Activated T-helper 2 cell treated with anti-CD3 and anti-CD28 coated beads, Interferon-gamma antibody, Interleukin-2, Interleukin-4, amounts not matched to agents 10 μg/mL and 5 μg/mL and 100 μg/mL, durations not matched to agents 14 hours and 24 hours and 36 hours (primary cell): ENCODE data around the gene CBL. TPM values are rescaled to one million over a fixed set of nuclear protein-coding genes. Genes with fewer than 3 reads are reported as not detected.

Source experiments
- DNase-seq: peaks from one replicate; pipeline ENCODE4 v3.0.0; 2021; ENCODE audit warnings: low spot score
- H3K27ac Mint-ChIP-seq: one replicate; pipeline ENCODE4 v1.8.0; 2021; ENCODE audit warnings: mixed read lengths
- H3K27me3 Mint-ChIP-seq: one replicate; pipeline ENCODE4 v1.8.0; 2021; ENCODE audit warnings: low read depth, mixed read lengths
- H3K36me3 Mint-ChIP-seq: one replicate; pipeline ENCODE4 v1.8.0; 2021; ENCODE audit warnings: low read depth, mixed read lengths
- H3K4me1 Mint-ChIP-seq: one replicate; pipeline ENCODE4 v1.8.0; 2021; ENCODE audit warnings: low read depth, mixed read lengths
- H3K4me3 Mint-ChIP-seq: one replicate; pipeline ENCODE4 v1.8.0; 2021; ENCODE audit warnings: low read depth, mild to moderate bottlenecking, moderate library complexity, mixed read lengths
- H3K9me3 Mint-ChIP-seq: one replicate; pipeline ENCODE4 v1.8.0; 2021; ENCODE audit warnings: mixed read lengths
- intact Hi-C: fragments of 100-400 bp; cut with micrococcal nuclease; formaldehyde crosslinking; loops from one replicate; pipeline ENCODE4 v1.15.1; 2023
- total RNA-seq: library from RNA; stranded (reverse); gene quantifications from 2 replicates; pipeline ENCODE4 v1.2.3, GENCODE V29; 2022

Gene CBL
- total RNA-seq, 1 donor from 2014 or later = 38.6 TPM

DNA sequence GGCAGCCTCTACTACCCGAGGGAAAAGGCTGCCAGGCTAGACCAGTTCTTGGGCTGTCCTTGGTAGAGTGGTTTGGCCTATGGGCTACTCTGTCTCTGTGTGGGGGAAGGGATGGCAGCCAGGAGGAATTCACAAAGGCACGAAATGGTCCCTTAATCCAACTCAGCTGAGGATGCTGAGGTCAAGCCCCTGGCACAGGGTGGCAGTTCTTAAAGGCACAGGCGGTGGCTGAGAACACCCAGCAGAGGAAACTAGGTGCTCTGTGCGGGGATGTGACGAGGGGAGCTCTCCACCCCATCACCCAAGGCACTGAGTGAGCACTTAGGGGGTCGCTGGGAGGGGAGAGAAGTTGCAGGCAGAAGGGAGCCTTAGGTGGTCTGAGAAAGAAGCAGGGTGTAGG is 140.5 kb downstream of the CBL start, which contains the start of gene MFRP:
Gene MFRP, minus strand, starts transcription at position 101 of the 400 bp plus-strand sequence. CDS start 192 bp downstream, outside the sequence.
- no peaks in the 10 kb centered on the region for H3K9me3 Mint-ChIP-seq
- no peak for DNase-seq
- H3K27me3 Mint-ChIP-seq = peaks cover 31% of the 10 kb centered on the region
- no peak within 1 kb of the TSS for H3K4me3 Mint-ChIP-seq
- no peak within 1 kb of the TSS for H3K27ac Mint-ChIP-seq
- intact Hi-C loops = no loop called here
- no peaks in the 10 kb centered on the region for H3K36me3 Mint-ChIP-seq
- H3K4me1 Mint-ChIP-seq = peaks cover 4% of the 10 kb centered on the region

DNA sequence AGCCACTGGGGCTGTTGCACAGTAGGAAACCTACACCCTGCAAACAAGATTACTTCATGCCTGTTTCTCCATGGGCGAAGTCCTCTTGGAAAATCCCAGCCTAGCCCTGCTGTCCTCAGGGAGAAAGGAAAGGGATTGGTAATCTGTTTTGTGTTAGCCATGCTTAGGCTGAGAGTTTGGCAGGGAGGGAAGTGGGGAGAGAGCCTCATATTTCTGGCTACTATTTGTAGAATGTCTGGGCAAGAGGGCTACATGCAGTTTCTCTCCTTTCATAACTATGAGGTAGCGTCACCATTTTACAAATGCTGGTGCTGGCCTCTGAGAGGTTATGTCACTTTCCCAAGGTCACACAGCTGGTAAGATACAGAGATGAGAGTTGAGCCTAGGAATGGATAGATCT is 141.1 kb downstream of the CBL start:
- H3K9me3 Mint-ChIP-seq = no peaks in the 10 kb centered on the region
- H3K4me3 Mint-ChIP-seq = no peak overlapping the region
- peaks cover 25% of the 10 kb centered on the region for H3K27me3 Mint-ChIP-seq
- H3K27ac Mint-ChIP-seq = no peak overlapping the region
- no peaks in the 10 kb centered on the region for H3K36me3 Mint-ChIP-seq
- intact Hi-C loops = no loop called here
- DNase-seq = no peak
- peaks cover 4% of the 10 kb centered on the region for H3K4me1 Mint-ChIP-seq

DNA sequence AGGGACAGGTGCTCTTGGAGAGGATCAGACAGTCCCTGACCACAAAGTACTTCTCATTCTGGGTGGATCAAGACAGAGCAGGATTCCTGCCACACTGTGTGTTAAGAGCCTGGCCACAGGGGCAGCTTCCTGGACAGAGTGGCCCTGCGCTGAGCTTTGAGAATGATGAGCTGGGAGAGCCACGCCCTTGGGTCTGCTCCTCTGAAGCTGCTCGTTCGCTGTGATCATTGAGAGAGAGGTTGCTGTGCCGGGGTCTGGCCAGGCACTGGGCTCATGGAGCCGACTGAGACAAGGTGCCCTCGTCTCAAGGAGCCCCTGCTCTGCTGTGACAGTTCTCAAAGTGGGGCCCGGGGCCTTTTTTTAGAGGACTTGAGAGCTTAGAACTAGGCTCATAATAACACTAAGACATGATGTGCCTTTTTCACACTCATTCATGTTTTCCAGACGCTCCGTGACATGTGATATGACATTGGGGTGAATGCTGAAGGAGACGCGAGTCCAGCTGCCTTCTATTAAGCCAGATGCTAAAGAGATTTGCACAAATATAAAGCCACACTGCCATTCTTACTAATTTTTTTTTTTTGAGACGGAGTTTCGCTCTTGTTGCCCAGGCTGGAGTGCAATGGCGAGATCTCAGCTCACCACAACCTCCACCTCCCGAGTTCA is 141.9 kb downstream of the CBL start:
- Mint-ChIP-seq H3K36me3 (no peaks in the 10 kb centered on the region), H3K27me3 (peaks cover 23% of the 10 kb centered on the region), H3K9me3 (no peaks in the 10 kb centered on the region), H3K4me3 (no peak overlapping the region), H3K4me1 (peaks cover 4% of the 10 kb centered on the region), H3K27ac (no peak overlapping the region)
- no peak for DNase-seq
- intact Hi-C loops = no loop called here

DNA sequence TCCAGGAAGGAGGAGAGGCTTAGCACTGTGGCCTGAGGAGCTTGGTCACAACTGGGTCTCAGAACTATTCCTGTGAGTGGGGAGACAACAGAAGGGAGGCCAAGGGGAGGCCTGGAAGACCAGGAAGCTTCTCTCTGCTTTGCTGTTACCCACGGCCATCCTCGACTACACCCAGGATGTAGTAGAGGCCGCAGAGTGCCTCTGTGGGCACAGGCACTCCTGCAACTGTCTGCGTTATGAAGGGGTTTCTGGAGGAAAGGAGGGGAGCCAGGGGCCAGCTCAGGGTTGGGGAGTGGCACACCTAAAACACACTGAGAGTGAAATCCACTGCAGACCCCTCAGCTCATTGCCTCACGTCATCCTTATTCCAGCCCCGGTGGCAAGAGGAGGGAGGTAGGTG is 144.2 kb downstream of the CBL start:
- Mint-ChIP-seq H3K4me3 (no peak overlapping the region), H3K27ac (no peak overlapping the region), H3K27me3 (peaks cover 19% of the 10 kb centered on the region), H3K36me3 (no peaks in the 10 kb centered on the region), H3K4me1 (peaks cover 4% of the 10 kb centered on the region), H3K9me3 (no peaks in the 10 kb centered on the region)
- intact Hi-C loops = no loop called here
- DNase-seq = no peak

DNA sequence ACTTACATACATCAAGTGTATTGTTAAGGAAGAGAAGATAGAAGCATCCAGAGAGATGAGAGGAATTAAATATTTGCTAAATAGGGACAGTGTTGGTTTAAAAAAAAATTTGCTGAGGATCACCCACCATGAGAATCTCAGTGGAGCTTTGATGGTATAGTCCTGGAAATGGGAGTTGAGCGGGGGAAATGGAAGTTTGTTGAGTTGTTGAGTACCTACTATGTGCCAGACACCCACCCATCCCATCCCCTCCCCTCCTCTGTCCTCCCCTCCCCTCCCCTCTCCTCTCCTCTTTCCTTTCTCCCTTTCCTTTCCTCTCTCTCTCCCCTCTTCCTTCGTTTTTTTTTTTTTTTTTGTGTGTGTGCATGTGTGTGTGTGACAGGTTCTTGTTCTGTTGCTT is 145.1 kb downstream of the CBL start:
- H3K9me3 Mint-ChIP-seq = no peaks in the 10 kb centered on the region
- peaks cover 22% of the 10 kb centered on the region for H3K27me3 Mint-ChIP-seq
- H3K4me3 Mint-ChIP-seq = no peak overlapping the region
- H3K4me1 Mint-ChIP-seq = peaks cover 7% of the 10 kb centered on the region
- no peak for DNase-seq
- intact Hi-C loops = no loop called here
- no peak overlapping the region for H3K27ac Mint-ChIP-seq
- no peaks in the 10 kb centered on the region for H3K36me3 Mint-ChIP-seq

DNA sequence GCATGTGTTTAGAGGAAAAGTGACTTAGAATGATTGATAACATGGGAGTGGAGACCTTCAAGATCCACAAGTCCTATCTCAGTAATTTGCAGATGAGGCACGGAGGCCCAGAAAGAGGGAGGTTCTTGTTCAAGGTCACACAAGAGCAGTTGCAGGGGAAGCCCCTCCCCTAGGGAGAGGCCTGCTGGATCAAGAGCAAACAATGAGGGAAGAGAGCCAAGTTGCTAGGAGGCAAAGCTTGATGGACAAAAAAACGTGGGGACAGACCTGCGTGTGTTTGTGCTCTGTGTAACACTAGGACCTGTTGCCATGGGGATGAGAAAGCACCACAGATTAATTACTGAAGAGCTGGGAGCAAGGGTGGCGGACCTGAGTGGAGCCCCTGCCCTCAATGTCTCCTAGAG is 146.7 kb downstream of the CBL start:
- H3K36me3 Mint-ChIP-seq = no peaks in the 10 kb centered on the region
- no peak overlapping the region for H3K4me3 Mint-ChIP-seq
- peaks cover 19% of the 10 kb centered on the region for H3K27me3 Mint-ChIP-seq
- H3K27ac Mint-ChIP-seq = no peak overlapping the region
- intact Hi-C loops = no loop called here
- H3K4me1 Mint-ChIP-seq = peaks cover 12% of the 10 kb centered on the region
- DNase-seq = no peak
- no peaks in the 10 kb centered on the region for H3K9me3 Mint-ChIP-seq

DNA sequence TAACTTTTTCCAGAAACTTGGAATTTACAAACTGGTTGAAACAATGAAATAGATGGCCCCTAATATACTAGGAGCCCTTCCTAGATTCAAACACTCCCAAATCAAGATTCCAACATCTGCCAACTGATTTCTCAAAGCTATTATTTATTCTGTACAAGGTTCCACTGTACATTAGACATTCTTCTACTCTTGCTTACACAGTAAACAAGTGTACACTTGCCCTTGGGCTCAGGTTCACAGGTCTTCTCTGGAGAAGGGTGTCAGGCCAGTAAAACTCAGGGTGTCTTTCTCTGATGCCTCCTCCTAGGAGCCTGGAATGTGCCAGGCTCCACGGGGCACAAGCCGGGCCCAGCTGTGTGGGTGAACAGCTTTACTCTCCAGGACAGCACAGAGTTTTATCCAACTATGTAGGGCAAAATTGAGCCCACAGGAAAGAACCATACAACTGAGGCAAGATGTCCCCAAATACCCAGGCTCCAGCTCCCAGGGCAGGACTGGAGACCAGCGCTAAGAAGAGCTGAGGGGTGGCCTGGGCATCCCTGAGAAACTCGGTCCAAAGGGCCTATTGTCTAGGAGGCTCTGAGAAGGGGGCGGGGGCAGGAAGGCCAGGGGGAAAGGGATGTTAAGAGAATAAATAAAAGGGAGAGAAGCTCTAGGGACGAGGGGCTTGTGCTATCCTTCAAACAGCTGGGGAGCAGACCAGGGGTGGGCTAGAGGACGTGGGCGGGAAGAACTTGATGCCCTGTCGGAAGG is 149.1 kb downstream of the CBL start:
- Mint-ChIP-seq H3K36me3 (no peaks in the 10 kb centered on the region), H3K27me3 (peaks cover 19% of the 10 kb centered on the region), H3K27ac (no peak overlapping the region), H3K9me3 (no peaks in the 10 kb centered on the region), H3K4me3 (no peak overlapping the region), H3K4me1 (peaks cover 14% of the 10 kb centered on the region)
- intact Hi-C loops = no loop called here
- DNase-seq = no peak

DNA sequence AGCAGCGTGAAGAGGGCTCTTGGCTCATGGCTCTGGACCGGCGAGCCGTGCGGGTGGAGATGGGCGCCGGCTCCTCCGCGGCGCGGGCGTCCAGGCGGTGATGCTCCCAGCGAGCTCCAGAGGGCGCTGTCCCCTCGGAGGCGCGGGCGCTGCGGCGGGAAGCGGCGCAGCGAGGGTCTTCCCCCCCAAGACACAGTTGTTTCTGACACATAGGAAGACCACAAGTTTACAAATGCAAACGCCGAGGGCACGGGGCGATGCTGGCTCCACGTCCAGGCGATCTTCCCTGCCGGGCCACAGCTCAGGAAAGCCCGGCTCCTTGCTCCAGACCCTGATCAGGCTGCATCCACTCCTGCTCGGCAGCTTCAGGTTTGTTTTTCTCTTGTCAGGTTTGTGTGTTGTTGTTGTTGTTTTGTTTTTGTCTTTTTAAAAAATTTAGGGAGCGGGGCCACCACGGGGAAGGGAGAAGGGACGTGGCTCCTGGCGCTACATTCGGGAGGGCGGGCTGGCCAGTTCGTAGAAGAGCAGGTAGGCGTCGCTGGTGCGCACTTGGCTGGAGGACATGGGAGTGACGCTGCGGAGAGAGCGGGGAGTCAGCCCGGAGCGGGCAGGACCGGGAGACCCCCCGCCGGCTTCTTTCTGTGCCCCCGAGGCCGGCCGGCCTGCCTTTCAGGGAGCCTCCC is 150.4 kb downstream of the CBL start:
- no peaks in the 10 kb centered on the region for H3K9me3 Mint-ChIP-seq
- H3K36me3 Mint-ChIP-seq = no peaks in the 10 kb centered on the region
- H3K27ac Mint-ChIP-seq = peak overlapping the region; percentile 71
- intact Hi-C loops = loop anchor here (1.0 kb wide), 3 partner anchors 18 to 118 kb away; partner anchors contain the start of gene USP2
- peaks cover 12% of the 10 kb centered on the region for H3K27me3 Mint-ChIP-seq
- DNase-seq = peak; percentile 68
- peak overlapping the region; percentile 82 for H3K4me3 Mint-ChIP-seq
- peaks cover 17% of the 10 kb centered on the region for H3K4me1 Mint-ChIP-seq

DNA sequence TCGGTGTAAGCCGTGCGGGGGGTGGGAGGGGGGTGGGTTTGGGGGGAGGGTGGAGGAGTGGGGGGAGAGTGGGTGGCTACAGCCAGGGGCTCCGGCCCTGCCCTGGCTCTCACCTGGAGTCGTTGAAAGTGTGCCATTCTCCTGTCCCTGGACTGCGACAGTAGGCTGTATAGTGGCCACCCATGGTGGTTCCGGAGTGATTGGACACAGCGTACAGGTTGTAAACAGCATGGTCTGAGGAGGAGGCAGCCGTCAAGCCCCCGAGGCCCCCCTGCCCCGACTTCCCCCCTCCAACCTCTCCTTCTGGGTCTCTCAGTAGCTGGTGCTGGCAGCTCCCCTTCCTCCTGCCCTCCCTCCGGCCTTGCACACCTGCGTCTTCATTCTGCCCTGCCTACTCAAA is 150.9 kb downstream of the CBL start:
- Mint-ChIP-seq H3K27ac (peak overlapping the region; percentile 2), H3K36me3 (no peaks in the 10 kb centered on the region), H3K4me1 (peaks cover 20% of the 10 kb centered on the region), H3K4me3 (peak overlapping the region; percentile 68), H3K9me3 (no peaks in the 10 kb centered on the region), H3K27me3 (peaks cover 14% of the 10 kb centered on the region)
- intact Hi-C loops = no loop called here
- DNase-seq = no peak

Other genes with a start within 250 kb of the CBL start
- gene FOXR1, start 234.6 kb upstream of the CBL start, total RNA-seq = not detected in 2 replicates
- 44.2 and 47.7 TPM in 2 replicates for gene CENATAC, start 208.2 kb upstream of the CBL start, total RNA-seq
- 1,728 and 1,773 TPM in 2 replicates for gene RPS25, start 188.0 kb upstream of the CBL start, total RNA-seq
- gene TRAPPC4, start 187.6 kb upstream of the CBL start, total RNA-seq = 121 and 128 TPM in 2 replicates
- gene SLC37A4, start 175.5 kb upstream of the CBL start, total RNA-seq = 31.7 and 34.4 TPM in 2 replicates
- gene HYOU1, start 149.1 kb upstream of the CBL start, total RNA-seq = 215 and 226 TPM in 2 replicates
- 24.3 and 25.8 TPM in 2 replicates for gene VPS11, start 138.5 kb upstream of the CBL start, total RNA-seq
- gene HMBS, start 121.5 kb upstream of the CBL start, total RNA-seq = 57.4 and 59.0 TPM in 2 replicates
- 82.2 and 83.4 TPM in 2 replicates for gene DPAGT1, start 104.5 kb upstream of the CBL start, total RNA-seq
- 24.6 and 25.2 TPM in 2 replicates for gene C2CD2L, start 99.0 kb upstream of the CBL start, total RNA-seq
- 29.8 and 35.5 TPM in 2 replicates for gene HINFP, start 84.8 kb upstream of the CBL start, total RNA-seq
- 0.11 and 0.16 TPM in 2 replicates for gene ABCG4, start 57.3 kb upstream of the CBL start, total RNA-seq
- 26.4 and 31.6 TPM in 2 replicates for gene NLRX1, start 37.6 kb upstream of the CBL start, total RNA-seq
- 0.48 and 0.57 TPM in 2 replicates for gene NHERF4, start 20.9 kb upstream of the CBL start, total RNA-seq
- gene MCAM, start 110.8 kb downstream of the CBL start, total RNA-seq = 6.0 and 7.2 TPM in 2 replicates
- gene RNF26, start 128.2 kb downstream of the CBL start, total RNA-seq = 29.9 and 32.6 TPM in 2 replicates
- not detected in 2 replicates for gene C1QTNF5, start 134.5 kb downstream of the CBL start, total RNA-seq
- gene MFRP, start 140.4 kb downstream of the CBL start, total RNA-seq = not detected in 2 replicates
- gene USP2, start 175.4 kb downstream of the CBL start, total RNA-seq = 1.0 and 1.1 TPM in 2 replicates
- 35.2 and 37.3 TPM in 2 replicates for gene THY1, start 216.8 kb downstream of the CBL start, total RNA-seq